Measurements from ENCODE around the gene IFT74.

The IFT74 gene

GRCh38 chr9:26955921-26956859 lies at the start of gene IFT74:
TSS of gene IFT74 (plus strand) at chr9:26956412. CDS start at chr9:26961968, 5,556 bp downstream.
- DNase-seq = peak; percentile 95

- no peak for DNase-seq
Measured at GRCh38 chr9:26913138-26913668, 43.0 kb upstream of the IFT74 start.

- no peak for DNase-seq
Measured at GRCh38 chr9:26919698-26920097, 36.5 kb upstream of the IFT74 start.

- DNase-seq = no peak
Measured at GRCh38 chr9:26925609-26926008, 30.6 kb upstream of the IFT74 start.

DNA sequence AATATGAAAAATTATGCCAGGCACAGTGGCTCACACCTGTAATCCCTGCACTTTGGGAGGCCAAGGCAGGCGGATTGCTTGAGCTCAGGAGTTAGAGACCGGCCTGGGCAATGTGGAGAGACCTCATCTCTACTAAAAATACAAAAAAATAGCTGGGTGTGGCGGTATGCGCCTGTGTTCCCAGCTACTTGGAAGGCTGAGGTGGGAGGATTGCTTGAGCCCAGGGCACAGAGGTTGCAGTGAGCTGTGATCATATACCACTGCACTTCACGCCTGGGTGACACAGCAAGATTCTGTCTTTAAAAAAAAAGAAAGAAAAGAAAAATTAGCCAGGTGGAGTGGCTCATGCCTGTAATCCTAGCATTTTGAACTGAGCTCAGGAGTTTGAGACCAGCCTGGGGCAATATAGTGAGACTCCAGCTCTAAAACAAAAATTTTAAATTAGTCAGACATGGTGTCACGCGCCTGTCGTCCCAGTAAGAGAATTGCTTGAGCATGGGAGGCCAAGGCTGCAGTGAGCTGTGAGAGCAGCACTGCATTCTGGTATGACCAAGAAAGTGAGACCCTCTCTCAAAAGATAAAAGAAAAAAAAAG lies 27.2 kb upstream of the IFT74 start:
- no peak for DNase-seq

DNA sequence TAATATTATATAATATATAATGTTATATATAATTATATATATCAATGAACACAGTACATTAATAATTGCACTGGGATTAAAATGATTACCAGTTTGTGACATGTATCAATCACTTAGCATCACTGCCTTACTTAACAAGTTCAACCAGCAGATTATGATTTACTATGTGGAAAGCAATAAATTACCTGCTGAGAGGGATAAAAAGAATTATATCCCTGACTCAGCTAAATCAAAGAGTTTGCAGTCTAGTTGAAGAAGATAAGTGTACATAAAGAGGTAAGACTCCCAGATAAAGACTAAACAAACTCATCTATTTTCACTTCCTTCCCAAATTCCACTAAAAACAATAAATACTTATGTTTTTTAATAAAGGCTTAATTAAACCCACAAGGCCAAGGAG lies 20.4 kb upstream of the IFT74 start:
- no peak for DNase-seq

DNA sequence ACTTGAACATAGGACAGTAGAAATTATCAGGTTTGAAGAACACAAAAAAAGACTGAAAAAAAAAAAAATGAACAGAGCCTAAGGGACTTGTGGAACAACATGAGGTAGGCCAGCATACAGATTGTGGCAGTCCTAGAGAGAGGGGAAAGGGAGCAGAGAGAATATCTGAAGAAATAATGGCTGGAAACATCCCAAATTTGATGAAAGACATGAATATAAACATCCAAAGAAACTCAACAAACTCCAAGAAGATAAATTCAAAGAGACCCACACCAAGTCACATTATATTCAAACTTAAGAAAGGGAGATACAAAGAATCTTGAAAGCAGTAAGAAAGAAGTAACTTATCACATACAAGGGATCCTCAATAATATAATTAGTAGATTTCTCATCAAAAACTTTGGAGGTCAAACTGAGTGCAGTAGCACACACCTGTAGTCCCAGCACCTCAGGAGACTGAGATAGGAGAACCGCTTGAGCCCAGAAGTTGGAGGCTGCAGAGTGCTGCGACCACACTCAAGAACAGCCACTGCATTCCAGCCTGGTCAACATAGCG lies 18.3 kb upstream of the IFT74 start:
- DNase-seq = no peak

- DNase-seq = no peak
Measured at GRCh38 chr9:26939955-26940711, 16.1 kb upstream of the IFT74 start.

GRCh38 chr9:26940779-26941178 lies 15.4 kb upstream of the IFT74 start:
- DNase-seq = no peak

DNA sequence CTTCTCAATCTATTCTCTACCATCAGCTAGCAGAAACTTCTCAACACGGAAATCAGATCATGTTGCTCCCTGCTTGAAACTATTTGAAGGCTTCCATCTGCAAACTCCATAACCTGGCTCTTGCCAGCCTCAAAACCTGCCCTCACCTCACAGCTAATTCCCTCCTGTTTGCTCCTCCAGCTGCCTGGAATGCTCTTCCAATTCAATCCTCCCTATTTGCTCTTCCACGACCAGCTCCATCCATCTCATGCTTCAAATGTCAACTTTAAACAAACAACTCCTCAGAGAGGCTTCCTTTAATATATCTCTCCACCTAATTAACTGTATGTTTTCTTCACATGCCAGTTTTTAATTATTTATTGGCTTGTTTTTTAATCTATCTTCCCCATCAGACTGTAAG lies 10.6 kb upstream of the IFT74 start:
- no peak for DNase-seq

- DNase-seq = peak; percentile 83 to 86
Measured at GRCh38 chr9:26946753-26947727, 9.2 kb upstream of the IFT74 start, which contains the start of gene PLAA. TSS of gene PLAA (minus strand) at chr9:26947242. CDS start at chr9:26947045, 197 bp downstream.

DNA sequence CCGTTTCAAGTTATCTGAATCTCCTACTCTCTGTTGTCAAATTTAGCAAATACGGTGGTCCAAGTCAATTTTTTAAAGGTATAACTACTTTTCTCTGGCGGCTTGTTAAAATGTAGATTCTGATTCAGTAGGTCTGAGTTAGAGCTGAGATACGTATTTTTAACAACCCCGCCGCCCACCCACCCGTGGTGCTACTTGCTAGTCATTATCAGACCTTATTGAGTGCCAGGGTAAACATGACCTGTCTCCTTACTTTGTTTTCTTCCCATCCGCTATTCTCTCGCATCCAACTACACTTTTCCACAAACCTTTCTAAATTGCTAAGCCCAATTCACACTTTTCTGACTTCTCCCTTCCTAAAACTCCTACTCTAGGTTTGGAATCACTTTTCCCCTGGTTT lies 8.5 kb upstream of the IFT74 start:
- DNase-seq = no peak

- no peak for DNase-seq
Measured at GRCh38 chr9:26949637-26950069, 6.6 kb upstream of the IFT74 start.

DNA sequence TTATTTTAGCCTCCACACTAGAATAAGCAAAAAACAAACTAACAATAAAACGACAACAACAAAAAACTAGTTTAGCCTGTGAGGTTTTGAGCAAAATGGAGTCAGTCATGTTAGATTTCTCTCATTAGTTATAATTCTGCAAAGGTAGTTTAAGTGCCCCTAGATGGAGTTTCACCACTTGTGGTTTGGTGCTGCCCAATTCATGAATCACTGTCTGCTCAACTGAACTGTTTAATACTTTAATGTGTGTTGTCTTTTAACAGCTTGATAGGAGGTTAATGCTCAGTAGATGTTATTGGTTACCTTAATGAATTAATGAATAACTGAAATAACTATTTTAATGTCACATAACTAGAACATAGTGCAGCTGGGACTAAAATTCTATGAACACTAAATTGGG lies 5.7 kb upstream of the IFT74 start:
- no peak for DNase-seq

GRCh38 chr9:26951794-26952193 lies 4.4 kb upstream of the IFT74 start:
- DNase-seq = no peak

- DNase-seq = peak; percentile 74 to 76
Measured at GRCh38 chr9:26954050-26954508, 2.1 kb upstream of the IFT74 start.

DNA sequence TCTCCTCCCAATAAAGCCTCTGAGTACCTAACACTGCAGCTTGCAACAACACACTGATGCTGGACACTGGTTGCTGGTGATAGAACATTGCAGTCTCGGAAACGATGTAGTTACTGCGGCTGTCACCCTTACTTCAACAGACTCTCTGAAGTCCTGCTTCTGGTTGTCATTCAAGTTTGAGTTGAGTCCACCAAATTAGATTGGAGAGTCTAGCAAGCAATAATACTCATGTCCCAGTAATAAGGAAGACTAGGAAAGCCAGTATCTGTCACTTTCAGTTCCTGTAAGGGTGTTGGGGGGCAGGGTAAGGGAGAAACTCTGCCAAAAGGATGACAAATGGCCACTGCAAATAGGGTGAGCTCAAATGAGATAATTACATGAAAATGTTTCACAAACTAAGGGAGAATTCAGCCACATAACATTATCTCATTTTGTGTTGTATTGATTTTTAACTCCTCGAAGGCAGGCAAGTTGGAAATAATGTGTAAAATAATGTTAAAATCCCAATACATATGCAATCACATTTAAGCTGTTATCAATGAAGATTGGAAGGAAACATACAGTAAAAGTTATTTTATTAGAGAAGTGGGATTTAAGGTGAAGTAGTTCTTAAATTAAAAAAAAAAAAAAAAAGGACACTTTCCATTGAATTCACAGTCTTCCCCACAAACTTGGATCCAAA lies 849 bp upstream of the IFT74 start:
- DNase-seq = peak; percentile 37 to 60

- no peak for DNase-seq
Measured at GRCh38 chr9:26956860-26957233, 635 bp downstream of the IFT74 start.

DNA sequence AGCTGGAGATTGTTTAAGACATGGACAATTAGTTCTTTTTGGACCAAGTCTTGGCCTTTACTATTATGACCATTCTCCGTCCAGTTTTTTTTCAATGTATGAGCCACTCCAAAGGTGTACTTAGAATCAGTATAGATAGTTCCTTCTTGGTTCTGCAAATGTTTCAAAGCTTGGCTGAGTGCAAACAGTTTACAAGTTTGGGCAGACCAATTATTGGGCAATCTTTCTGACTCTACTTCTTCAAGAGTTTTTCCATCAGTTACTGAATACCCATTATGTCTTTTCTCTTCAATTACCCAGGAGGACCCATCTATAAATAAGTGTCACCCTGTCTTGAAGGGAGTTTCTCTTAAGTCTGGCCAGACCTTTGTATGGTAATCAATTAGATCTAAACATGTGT lies 15.5 kb downstream of the IFT74 start:
- no peak for DNase-seq

- DNase-seq = no peak
Measured at GRCh38 chr9:26973989-26974388, 17.8 kb downstream of the IFT74 start.

- DNase-seq = no peak
Measured at GRCh38 chr9:26974927-26975326, 18.7 kb downstream of the IFT74 start.

Data from AML-193 (cell line).